SK-N-SH treated with all-trans-retinoic acid at 6 μM for 48 hours (cell line): ENCODE measurements around the gene IL17RC.

Experiments used
- ATAC-seq: fragments of 200-7000 bp; cut with Tn5 transposase; 3 replicates; pipeline ENCODE4 v1.9.1; 2020; ENCODE audit warnings: mild to moderate bottlenecking, moderate library complexity
- ARNTL ChIP-seq: fragments of 450-650 bp; formaldehyde crosslinking; IDR thresholded peaks from 2 replicates; pipeline ENCODE4 v1.5.0; 2020; ENCODE audit warnings: low read depth, mild to moderate bottlenecking, moderate library complexity, borderline replicate concordance
- BACH2 ChIP-seq: fragments of 250-450 bp; sonication (Bioruptor Pico); IDR thresholded peaks from 2 replicates; pipeline ENCODE4 v1.9.0; 2021; ENCODE audit warnings: mild to moderate bottlenecking, borderline replicate concordance
- CSDC2 ChIP-seq: fragments of 250-450 bp; sonication (Bioruptor Pico); IDR thresholded peaks from 2 replicates; pipeline ENCODE4 v1.5.0; 2020; ENCODE audit warnings: mild to moderate bottlenecking, moderate library complexity
- CSRNP3 ChIP-seq: fragments of 250-450 bp; sonication (Bioruptor Pico); IDR thresholded peaks from 2 replicates; pipeline ENCODE4 v1.5.1; 2021; ENCODE audit warnings: mild to moderate bottlenecking, moderate library complexity
- ESRRG ChIP-seq: fragments of 250-450 bp; sonication (Bioruptor Pico); IDR thresholded peaks from 2 replicates; pipeline ENCODE4 v1.6.1; 2021; ENCODE audit warnings: mild to moderate bottlenecking
- GLIS3 ChIP-seq: fragments of 250-450 bp; sonication (Bioruptor Pico); IDR thresholded peaks from 2 replicates; pipeline ENCODE4 v1.5.0; 2020; ENCODE audit warnings: mild to moderate bottlenecking, moderate library complexity
- ISL1 ChIP-seq: fragments of 250-450 bp; sonication (Bioruptor Pico); IDR thresholded peaks from 2 replicates; pipeline ENCODE4 v2.1.2; 2022; ENCODE audit warnings: mild to moderate bottlenecking, moderate library complexity
- OSR1 ChIP-seq: fragments of 250-450 bp; sonication (Bioruptor Pico); IDR thresholded peaks from 2 replicates; pipeline ENCODE4 v1.8.0; 2022; ENCODE audit warnings: moderate library complexity, mild to moderate bottlenecking, inconsistent platforms
- PATZ1 ChIP-seq: fragments of 250-450 bp; sonication (Bioruptor Pico); IDR thresholded peaks from 2 replicates; pipeline ENCODE4 v1.8.0; 2020; ENCODE audit warnings: mild to moderate bottlenecking, moderate library complexity, borderline replicate concordance
- POU6F1 ChIP-seq: fragments of 250-450 bp; sonication (Bioruptor Pico); IDR thresholded peaks from 2 replicates; pipeline ENCODE4 v1.8.0; 2021; ENCODE audit warnings: low read depth, mild to moderate bottlenecking, moderate library complexity, borderline replicate concordance
- PPARA ChIP-seq: fragments of 250-450 bp; sonication (Bioruptor Pico); IDR thresholded peaks from 2 replicates; pipeline ENCODE4 v1.5.0; 2020; ENCODE audit warnings: mild to moderate bottlenecking, borderline replicate concordance
- RARB ChIP-seq: fragments of 250-450 bp; sonication (Bioruptor Pico); IDR thresholded peaks from 2 replicates; pipeline ENCODE4 v1.8.0; 2021; ENCODE audit warnings: mild to moderate bottlenecking, moderate library complexity
- SNAI2 ChIP-seq: fragments of 250-450 bp; sonication (Bioruptor Pico); IDR thresholded peaks from 2 replicates; pipeline ENCODE4 v1.5.0; 2020; ENCODE audit warnings: mild to moderate bottlenecking, moderate library complexity
- TCF4 ChIP-seq: fragments of 250-450 bp; sonication (Bioruptor Pico); IDR thresholded peaks from 2 replicates; pipeline ENCODE4 v1.8.0; 2021; ENCODE audit warnings: mild to moderate bottlenecking, moderate library complexity, borderline replicate concordance
- TOX ChIP-seq: fragments of 250-450 bp; sonication (Bioruptor Pico); IDR thresholded peaks from 2 replicates; pipeline ENCODE4 v1.8.0; 2021; ENCODE audit warnings: mild to moderate bottlenecking, moderate library complexity, borderline replicate concordance
- TSHZ2 ChIP-seq: fragments of 250-450 bp; sonication (Bioruptor Pico); IDR thresholded peaks from 2 replicates; pipeline ENCODE4 v1.5.0; 2020; ENCODE audit warnings: mild to moderate bottlenecking, moderate library complexity
- ZC3H10 ChIP-seq: fragments of 250-450 bp; sonication (Bioruptor Pico); IDR thresholded peaks from 2 replicates; pipeline ENCODE4 v1.5.1; 2021; ENCODE audit warnings: mild to moderate bottlenecking, moderate library complexity
- ZFP3 ChIP-seq: fragments of 250-450 bp; sonication (Bioruptor Pico); IDR thresholded peaks from 2 replicates; pipeline ENCODE4 v1.5.0; 2020; ENCODE audit warnings: mild to moderate bottlenecking, moderate library complexity
- ZFP30 ChIP-seq: fragments of 450-650 bp; formaldehyde crosslinking; IDR thresholded peaks from 2 replicates; pipeline ENCODE4 v1.5.0; 2022; ENCODE audit warnings: mild to moderate bottlenecking, moderate library complexity
- ZNF565 ChIP-seq: fragments of 450-650 bp; formaldehyde crosslinking; conservative IDR thresholded peaks from 2 replicates; pipeline ENCODE4 v1.5.0; 2020; ENCODE audit warnings: low read depth, mild to moderate bottlenecking, moderate library complexity
- ZNF70 ChIP-seq: fragments of 450-650 bp; formaldehyde crosslinking; IDR thresholded peaks from 2 replicates; pipeline ENCODE4 v1.5.0; 2020; ENCODE audit warnings: mild to moderate bottlenecking, moderate library complexity
- ZNF8 ChIP-seq: fragments of 450-650 bp; formaldehyde crosslinking; IDR thresholded peaks from 2 replicates; pipeline ENCODE4 v1.5.0; 2020; ENCODE audit warnings: mild to moderate bottlenecking, moderate library complexity

The IL17RC gene

GRCh38 chr3:9911863-9912262 is 5.0 kb upstream of the IL17RC start:
- TF ChIP-seq ZC3H10 (CRISPR knock-in tag) (no peak), ESRRG (CRISPR knock-in tag) (no peak), PPARA (CRISPR knock-in tag) (no peak), RARB (CRISPR knock-in tag) (no peak), ZNF8 (CRISPR knock-in tag) (no peak), OSR1 (CRISPR knock-in tag) (no peak), ZNF70 (CRISPR knock-in tag) (no peak)
- no peak for ATAC-seq

GRCh38 chr3:9912294-9912935 is 4.5 kb upstream of the IL17RC start:
- TF ChIP-seq ESRRG (CRISPR knock-in tag) (no peak), ZNF565 (CRISPR knock-in tag) (no peak), TCF4 (no peak), ZFP3 (no peak), TSHZ2 (CRISPR knock-in tag) (no peak), OSR1 (CRISPR knock-in tag) (no peak), ZNF70 (CRISPR knock-in tag) (no peak), CSRNP3 (CRISPR knock-in tag) (no peak), TOX (CRISPR knock-in tag) (no peak), POU6F1 (no peak), GLIS3 (no peak), ISL1 (CRISPR knock-in tag) (no peak), ARNTL (CRISPR knock-in tag) (no peak), ZNF8 (CRISPR knock-in tag) (no peak), PPARA (CRISPR knock-in tag) (no peak), PATZ1 (CRISPR knock-in tag) (no peak), ZFP30 (CRISPR knock-in tag) (no peak), BACH2 (CRISPR knock-in tag) (no peak), SNAI2 (no peak)
- no peak for ATAC-seq

GRCh38 chr3:9913601-9914000 is 3.3 kb upstream of the IL17RC start:
- no peak for ATAC-seq
- TF ChIP-seq BACH2 (CRISPR knock-in tag), result no peak
- TF ChIP-seq TSHZ2 (CRISPR knock-in tag), result no peak
- TF ChIP-seq TCF4, result no peak
- TF ChIP-seq ZFP30 (CRISPR knock-in tag), result no peak
- TF ChIP-seq ZNF70 (CRISPR knock-in tag), result no peak
- no peak for TF ChIP-seq ZFP3
- TF ChIP-seq ARNTL (CRISPR knock-in tag), result no peak
- TF ChIP-seq CSDC2 (CRISPR knock-in tag), result no peak
- no peak for TF ChIP-seq OSR1 (CRISPR knock-in tag)
- no peak for TF ChIP-seq PATZ1 (CRISPR knock-in tag)
